Endothelial cell of umbilical vein (primary cell): ENCODE measurements around the gene MLX.

Experiments used
- GATA2 ChIP-seq: IDR thresholded peaks from 2 replicates; pipeline ENCODE4 v1.7.0; 2011; ENCODE audit warnings: low read depth, mild to moderate bottlenecking, moderate library complexity, mixed read lengths, low read length; ENCODE audit not compliant: insufficient read length, insufficient read depth
- POLR2A ChIP-seq: IDR thresholded peaks from 2 replicates; pipeline ENCODE4 v1.6.1; 2012; ENCODE audit warnings: low read depth, mild to moderate bottlenecking, control low read depth, low read length
- POLR2AphosphoS5 ChIP-seq: IDR thresholded peaks from 2 replicates; pipeline ENCODE4 v1.6.1; 2012; ENCODE audit warnings: low read depth, mild to moderate bottlenecking, control low read depth, low read length, moderate library complexity; ENCODE audit not compliant: insufficient read depth
- TF ChIP-seq, protein P1 (sequence below), 2 donors: IDR thresholded peaks; 1 replicate in 1 of 2; 2 replicates in 1 of 2; pipeline ENCODE4 v1.5.1; 2011; ENCODE audit warnings: low read length in 2 of 2, mild to moderate bottlenecking in 2 of 2, moderate library complexity in 2 of 2, control low read depth in 1 of 2, inconsistent platforms in 1 of 2, low read depth in 1 of 2; ENCODE audit not compliant: insufficient read depth in 1 of 2; ENCODE audit errors: extremely low read depth in 1 of 2

GRCh38 chr17:42559075-42559474 lies 7.8 kb upstream of the MLX start:
- TF ChIP-seq, protein P1, sequence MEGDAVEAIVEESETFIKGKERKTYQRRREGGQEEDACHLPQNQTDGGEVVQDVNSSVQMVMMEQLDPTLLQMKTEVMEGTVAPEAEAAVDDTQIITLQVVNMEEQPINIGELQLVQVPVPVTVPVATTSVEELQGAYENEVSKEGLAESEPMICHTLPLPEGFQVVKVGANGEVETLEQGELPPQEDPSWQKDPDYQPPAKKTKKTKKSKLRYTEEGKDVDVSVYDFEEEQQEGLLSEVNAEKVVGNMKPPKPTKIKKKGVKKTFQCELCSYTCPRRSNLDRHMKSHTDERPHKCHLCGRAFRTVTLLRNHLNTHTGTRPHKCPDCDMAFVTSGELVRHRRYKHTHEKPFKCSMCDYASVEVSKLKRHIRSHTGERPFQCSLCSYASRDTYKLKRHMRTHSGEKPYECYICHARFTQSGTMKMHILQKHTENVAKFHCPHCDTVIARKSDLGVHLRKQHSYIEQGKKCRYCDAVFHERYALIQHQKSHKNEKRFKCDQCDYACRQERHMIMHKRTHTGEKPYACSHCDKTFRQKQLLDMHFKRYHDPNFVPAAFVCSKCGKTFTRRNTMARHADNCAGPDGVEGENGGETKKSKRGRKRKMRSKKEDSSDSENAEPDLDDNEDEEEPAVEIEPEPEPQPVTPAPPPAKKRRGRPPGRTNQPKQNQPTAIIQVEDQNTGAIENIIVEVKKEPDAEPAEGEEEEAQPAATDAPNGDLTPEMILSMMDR (IDR thresholded peaks at IDR 0.05; ENCODE audit: extremely low read depth in 1 of 2, insufficient read depth in 1 of 2, low read depth in 1 of 2, low read length in 2 of 2) = no peak
- TF ChIP-seq GATA2 = no peak
- TF ChIP-seq POLR2A = no peak
- TF ChIP-seq POLR2AphosphoS5 = no peak
